ENCODE data around the gene ACOXL.
"Not testable (repeated sequence)": the region's sequence is repeated elsewhere in the genome, so short reads cannot be mapped to it uniquely, and the experiment has no call there.

The ACOXL gene

GRCh38 chr2:110940376-110940910, 208.1 kb downstream of the ACOXL start:
- DNase-seq = no peak

GRCh38 chr2:110941226-110941625, 208.9 kb downstream of the ACOXL start:
- no peak for DNase-seq

- DNase-seq = no peak
Observed at GRCh38 chr2:110943070-110943634, 210.8 kb downstream of the ACOXL start.

GRCh38 chr2:110946902-110947301, 214.5 kb downstream of the ACOXL start:
- no peak for DNase-seq

GRCh38 chr2:110948027-110948674, 215.8 kb downstream of the ACOXL start:
- no peak for DNase-seq

GRCh38 chr2:110950281-110950680, 217.9 kb downstream of the ACOXL start:
- DNase-seq = no peak

- no peak for DNase-seq
Observed at GRCh38 chr2:110955045-110955444, 222.7 kb downstream of the ACOXL start.

- DNase-seq = no peak
Observed at GRCh38 chr2:110955556-110955955, 223.2 kb downstream of the ACOXL start.

GRCh38 chr2:110957293-110957692, 224.9 kb downstream of the ACOXL start:
- DNase-seq = no peak

- DNase-seq = no peak
Observed at GRCh38 chr2:110958346-110959119, 226.2 kb downstream of the ACOXL start.

GRCh38 chr2:110959198-110959597, 226.8 kb downstream of the ACOXL start:
- no peak for DNase-seq

GRCh38 chr2:110960281-110960680, 227.9 kb downstream of the ACOXL start:
- DNase-seq = no peak

- DNase-seq = no peak
Observed at GRCh38 chr2:110960954-110961353, 228.6 kb downstream of the ACOXL start.

- DNase-seq = not testable (repeated sequence)
Observed at GRCh38 chr2:110961643-110962042, 229.3 kb downstream of the ACOXL start.

GRCh38 chr2:110969696-110970095, 237.3 kb downstream of the ACOXL start:
- DNase-seq = no peak

- DNase-seq = no peak
Observed at GRCh38 chr2:110970201-110970600, 237.8 kb downstream of the ACOXL start.

GRCh38 chr2:110971811-110972210, 239.4 kb downstream of the ACOXL start:
- no peak for DNase-seq

GRCh38 chr2:110973262-110973661, 240.9 kb downstream of the ACOXL start:
- no peak for DNase-seq

- DNase-seq = no peak
Observed at GRCh38 chr2:110977403-110977802, 245.0 kb downstream of the ACOXL start.

GRCh38 chr2:110978148-110978547, 245.8 kb downstream of the ACOXL start:
- no peak for DNase-seq

- no peak for DNase-seq
Observed at GRCh38 chr2:110978756-110979470, 246.5 kb downstream of the ACOXL start.

GRCh38 chr2:110979471-110980338, 247.3 kb downstream of the ACOXL start:
- DNase-seq = no peak

Measured in NCI-H2081 treated with DMSO at 0.1 percent for 48 hours (cell line).